Cardiac septum (tissue), 1 donor: ENCODE measurements around the gene ITGA2B. TPM values are rescaled to one million over a fixed set of nuclear protein-coding genes. Genes with fewer than 3 reads are reported as not detected.
"Not testable (repeated sequence)": the region's sequence is repeated elsewhere in the genome, so short reads cannot be mapped to it uniquely, and the experiment has no call there.

ENCODE experiments used
- DNase-seq: peaks from one replicate; pipeline ENCODE4 v3.0.0-alpha.2; 2020; ENCODE audit warnings: low spot score
- intact Hi-C: fragments of 100-400 bp; cut with DNase I; formaldehyde crosslinking; loops from one replicate; pipeline ENCODE4 v1.14.0; 2022
- total RNA-seq: library from RNA; stranded (reverse); fragmentation: NEBNext Ultra II Directional; extraction: Animal tissue kit (Norgen Biotek cat#: 25700); gene quantifications from one replicate; pipeline ENCODE4 v1.2.1, GENCODE V29; 2021
- donor health status: DM: no; HTN: no; CAD: no.

The ITGA2B gene
- total RNA-seq, 1 donor from 2014 or later: 1.7 TPM

DNA sequence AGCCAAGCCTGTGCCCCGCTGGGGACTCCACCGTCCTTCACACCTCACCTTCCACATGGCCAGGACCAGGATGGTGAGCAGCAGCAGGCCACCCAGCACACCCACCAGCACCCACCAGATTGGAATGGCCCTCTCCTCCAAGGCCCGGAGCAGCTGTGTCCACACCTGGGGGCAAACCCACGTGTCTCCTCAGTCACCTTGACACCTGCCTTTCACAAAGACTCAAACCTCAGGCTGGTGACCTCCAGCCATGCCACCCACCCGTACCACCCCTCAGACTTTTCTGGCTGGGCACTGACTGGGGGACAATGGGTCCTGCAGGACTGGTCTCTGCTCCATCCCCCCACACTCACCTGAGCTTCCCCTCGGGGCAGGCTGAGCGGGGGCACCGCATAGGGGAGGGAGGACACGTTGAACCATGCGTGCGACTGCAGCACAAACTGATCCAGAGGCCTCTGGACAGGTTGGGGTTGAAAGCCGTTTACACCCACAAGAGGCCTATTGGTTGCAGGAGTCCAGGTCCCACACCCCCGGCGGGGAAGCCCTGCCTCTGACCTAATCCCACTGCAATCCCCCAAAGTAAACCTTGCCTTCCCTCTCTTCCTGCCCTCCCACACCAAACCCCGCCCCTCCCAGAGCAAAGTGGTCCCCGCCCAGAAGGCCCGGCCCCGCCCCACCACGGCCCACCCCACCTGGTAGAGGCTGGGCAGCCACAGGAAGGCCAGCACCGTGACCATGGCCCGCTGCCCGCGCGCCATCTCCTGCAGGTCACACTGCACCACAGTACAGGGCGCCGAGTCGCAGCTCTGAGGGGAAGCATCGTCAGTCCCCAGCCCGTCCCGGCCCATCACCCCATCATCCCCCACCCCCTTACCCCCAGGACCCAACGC is 14.9 kb downstream of the ITGA2B start:
- DNase-seq: peak; percentile 62
- intact Hi-C loops: no loop called here

DNA sequence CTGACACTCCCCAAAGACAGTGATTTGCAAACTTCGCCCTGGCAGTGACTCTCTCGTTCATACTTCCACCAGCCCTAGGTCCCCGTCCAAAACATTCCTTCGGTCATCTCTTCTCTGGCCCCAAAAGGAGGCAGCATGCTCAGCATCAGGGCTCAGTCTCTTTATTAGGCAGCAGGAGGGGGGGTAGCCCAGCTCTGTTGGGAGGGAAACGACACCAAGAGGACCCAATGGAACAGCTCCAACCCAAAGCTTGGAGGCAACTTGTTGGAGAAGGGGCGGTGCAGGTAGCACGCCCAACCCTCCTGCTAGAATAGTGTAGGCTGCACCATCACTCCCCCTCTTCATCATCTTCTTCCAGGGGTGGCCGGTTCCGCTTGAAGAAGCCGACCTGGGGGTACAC is 17.4 kb downstream of the ITGA2B start:
- DNase-seq: no peak

DNA sequence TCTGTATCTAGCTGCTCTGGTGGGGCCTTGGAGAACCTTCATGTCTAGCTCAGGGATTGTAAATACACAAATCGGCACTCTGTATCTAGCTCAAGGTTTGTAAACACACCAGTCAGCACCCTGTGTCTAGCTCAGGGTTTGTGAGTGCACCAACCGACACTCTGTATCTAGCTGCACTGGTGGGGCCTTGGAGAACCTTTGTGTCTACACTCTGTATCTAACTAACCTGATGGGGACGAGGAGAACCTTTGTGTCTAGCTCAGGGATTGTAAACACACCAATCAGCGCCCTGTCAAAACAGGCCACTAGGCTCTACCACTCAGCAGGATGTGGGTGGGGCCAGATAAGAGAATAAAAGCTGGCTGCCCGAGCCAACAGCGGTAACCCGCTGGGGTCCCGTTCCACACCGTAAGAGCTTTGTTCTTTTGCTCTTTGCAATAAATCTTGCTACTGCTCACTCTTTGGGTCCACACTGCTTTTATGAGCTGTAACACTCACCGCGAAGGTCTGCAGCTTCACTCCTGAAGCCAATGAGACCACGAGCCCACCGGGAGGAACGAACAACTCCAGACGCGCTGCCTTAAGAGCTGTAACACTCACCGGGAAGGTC is 19.9 kb downstream of the ITGA2B start:
- intact Hi-C loops, DNase-seq: not testable (repeated sequence)

More for the DNA sequence above, 17.4 kb downstream of the ITGA2B start:
- intact Hi-C loops: no loop called here

DNA sequence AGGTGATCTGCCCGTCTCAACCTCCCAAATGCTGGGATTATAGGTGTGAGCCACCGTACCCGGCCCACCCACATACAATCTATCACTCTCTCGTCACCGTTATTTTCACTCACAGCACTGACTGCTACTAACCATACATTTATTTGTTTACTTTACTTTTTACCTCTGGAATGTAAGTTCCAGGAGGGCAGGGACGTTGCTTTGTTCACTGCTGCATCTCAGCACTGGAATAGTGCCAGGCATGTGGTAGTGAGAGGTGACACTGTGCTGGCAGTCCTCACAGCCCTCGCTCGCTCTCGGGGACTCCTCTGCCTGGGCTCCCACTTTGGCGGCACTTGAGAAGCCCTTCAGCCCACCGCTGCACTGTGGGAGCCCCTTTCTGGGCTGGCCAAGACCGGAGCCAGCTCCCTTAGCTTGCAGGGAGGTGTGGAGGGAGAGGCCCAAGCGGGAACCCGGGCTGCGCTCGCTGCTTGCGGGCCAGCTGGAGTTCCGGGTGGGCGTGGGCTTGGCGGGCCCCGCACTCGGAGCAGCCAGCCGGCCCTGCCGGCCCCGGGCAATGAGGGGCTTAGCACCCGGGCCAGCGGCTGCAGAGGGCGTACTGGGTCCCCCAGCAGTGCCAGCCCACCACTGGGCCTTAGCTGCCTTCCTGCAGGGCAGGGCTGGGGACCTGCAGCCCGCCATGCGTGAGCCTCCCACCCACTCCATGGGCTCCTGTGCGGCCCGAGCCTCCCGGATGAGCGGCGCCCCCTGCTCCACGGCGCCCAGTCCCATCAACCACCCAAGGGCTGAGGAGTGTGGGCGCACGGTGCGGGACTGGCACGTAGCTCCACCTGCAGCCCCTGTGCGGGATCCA is 20.8 kb downstream of the ITGA2B start:
- intact Hi-C loops, DNase-seq: not testable (repeated sequence)

DNA sequence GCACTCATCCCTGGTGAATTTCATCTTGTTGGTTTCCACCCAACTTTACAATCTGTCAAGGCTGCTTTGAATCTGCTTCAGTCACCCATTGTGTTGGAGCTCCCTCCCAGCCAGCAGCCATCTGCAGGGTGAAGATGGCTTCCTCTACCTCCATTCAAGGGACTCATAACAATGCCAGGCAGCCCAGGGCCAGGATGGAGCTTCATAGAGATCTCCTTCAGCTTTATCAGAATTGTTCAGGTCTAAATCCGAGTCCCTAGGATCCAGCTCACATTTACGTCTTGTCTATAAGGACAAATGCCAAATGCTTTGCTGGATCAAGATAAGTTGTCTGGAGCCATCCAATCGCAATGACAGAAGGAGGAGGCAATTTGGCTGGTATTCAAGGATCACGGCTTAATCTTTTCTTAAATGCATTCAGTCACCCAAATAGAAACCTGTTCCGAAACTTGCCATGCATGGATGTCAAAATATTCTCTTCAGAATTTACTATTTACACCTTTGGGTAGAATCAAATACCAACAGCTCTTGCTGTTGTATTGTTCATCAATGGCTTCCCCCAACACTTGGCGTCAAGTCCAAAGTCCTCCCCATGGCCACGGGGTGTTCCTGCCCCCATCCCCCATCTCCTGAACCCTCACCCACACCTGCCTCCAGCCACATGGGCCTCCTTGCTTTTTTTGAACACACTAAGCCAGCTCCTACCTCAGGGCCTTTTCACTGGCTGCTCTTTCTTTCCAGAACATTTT is 22.0 kb downstream of the ITGA2B start:
- intact Hi-C loops: no loop called here
- DNase-seq: no peak

DNA sequence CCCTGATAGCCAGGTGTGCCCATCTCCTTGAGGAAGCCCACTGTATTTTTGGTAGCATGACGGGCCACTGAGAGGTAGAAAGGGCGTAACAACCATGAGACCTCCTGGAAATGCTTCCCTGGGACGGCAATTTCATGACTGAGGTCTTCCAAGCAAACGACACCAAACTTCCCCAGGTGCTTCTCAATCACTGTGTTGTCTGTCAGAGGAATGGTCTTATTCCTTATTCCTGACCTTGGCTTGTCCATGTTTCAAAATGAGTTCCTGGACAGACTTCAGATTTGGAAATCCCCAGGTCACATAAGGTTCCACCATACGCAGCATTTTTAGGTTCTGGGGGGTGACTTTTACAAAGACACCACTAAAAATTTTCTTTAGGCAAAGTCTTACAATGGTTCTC is 24.4 kb downstream of the ITGA2B start:
- intact Hi-C loops, DNase-seq: not testable (repeated sequence)

DNA sequence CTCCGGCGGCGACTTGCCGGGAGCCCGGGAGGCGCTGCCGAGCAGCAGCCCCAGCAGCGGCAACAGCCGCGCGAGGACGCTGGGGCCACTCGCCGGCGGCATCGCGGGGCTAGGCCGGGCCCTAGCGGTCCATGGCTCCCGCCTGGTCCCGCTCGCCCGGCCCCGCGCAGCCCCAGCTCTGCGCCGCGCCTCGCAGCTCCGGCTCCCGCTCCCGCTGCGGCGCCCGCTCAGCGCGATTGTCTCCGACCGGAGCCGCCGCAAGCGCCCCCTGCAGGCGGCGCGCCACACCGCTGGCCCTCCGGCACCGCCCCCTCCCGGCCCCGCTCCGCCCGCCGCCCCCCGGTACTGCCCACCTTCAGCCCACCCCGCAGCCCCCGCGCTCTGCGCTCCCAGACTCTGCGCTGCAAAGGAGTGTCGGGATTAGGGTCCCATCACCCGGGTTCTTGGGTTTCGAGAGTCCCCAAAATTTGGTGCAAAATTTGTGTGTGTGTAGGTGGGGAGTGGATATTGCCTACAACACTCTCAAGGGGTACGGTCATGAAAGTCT is 25.8 kb downstream of the ITGA2B start, which contains the start of gene FAM171A2:
TSS of gene FAM171A2 (minus strand) at position 241 of the 547 bp plus-strand sequence. CDS start at position 102, 139 bp downstream.
- intact Hi-C loops: no loop called here
- DNase-seq: peak; percentile 84

DNA sequence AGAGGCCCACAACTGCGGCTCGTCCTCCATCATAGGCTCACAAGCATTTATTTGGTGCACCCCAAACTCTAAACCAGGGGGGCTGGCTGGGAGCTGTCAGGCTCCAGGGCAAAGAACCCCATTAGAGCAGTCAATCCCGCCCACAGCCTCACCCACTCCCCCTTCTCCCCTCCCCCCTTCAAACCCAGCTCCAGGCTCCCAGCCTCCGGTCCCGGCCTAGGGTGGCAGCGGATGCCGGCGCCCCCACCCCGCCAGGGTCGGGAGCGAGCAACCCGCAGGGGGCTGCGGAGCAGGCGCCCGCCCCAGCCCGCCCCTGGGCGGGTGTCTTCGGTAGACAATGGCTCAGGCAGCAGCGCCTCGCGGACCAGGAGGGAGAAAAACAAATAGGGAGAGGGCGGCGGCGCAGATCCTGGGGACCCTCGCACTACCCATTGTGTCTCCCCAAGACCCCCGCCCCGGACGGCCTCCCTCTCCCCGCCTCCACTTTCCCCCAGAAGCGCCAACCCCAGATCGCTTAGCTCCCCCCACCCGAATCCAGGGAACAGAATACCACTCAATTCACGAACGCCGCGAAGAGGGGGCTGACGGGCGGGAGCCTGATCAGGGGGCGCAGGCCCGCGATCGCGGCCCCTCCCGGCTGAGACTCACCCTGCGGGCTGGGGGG is 26.4 kb downstream of the ITGA2B start:
- intact Hi-C loops: no loop called here
- DNase-seq: no peak

DNA sequence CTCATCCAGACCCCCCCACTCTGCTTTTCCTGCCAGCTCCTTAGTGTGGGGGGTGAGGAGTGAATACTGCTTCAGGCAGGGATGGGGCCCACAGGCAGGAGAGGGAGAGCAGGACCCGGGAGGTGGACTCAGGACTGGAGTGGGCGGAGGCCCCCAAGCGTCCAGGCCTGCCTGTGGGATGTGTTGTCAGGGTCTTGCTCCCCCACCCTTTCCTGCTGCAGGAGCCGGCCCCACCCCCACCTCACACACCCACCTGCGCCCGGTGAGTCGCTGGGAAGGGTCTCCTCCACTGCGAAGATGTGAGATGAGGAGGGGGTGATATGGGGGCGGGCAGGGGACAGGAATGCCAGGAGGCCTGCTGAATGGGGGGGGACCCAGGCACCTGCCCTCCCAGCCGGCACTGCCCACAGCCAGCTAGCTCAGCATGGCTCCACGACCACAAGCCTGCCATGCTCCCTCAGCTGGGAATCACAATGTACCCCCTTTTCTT is 26.9 kb downstream of the ITGA2B start:
- intact Hi-C loops: no loop called here
- DNase-seq: no peak

DNA sequence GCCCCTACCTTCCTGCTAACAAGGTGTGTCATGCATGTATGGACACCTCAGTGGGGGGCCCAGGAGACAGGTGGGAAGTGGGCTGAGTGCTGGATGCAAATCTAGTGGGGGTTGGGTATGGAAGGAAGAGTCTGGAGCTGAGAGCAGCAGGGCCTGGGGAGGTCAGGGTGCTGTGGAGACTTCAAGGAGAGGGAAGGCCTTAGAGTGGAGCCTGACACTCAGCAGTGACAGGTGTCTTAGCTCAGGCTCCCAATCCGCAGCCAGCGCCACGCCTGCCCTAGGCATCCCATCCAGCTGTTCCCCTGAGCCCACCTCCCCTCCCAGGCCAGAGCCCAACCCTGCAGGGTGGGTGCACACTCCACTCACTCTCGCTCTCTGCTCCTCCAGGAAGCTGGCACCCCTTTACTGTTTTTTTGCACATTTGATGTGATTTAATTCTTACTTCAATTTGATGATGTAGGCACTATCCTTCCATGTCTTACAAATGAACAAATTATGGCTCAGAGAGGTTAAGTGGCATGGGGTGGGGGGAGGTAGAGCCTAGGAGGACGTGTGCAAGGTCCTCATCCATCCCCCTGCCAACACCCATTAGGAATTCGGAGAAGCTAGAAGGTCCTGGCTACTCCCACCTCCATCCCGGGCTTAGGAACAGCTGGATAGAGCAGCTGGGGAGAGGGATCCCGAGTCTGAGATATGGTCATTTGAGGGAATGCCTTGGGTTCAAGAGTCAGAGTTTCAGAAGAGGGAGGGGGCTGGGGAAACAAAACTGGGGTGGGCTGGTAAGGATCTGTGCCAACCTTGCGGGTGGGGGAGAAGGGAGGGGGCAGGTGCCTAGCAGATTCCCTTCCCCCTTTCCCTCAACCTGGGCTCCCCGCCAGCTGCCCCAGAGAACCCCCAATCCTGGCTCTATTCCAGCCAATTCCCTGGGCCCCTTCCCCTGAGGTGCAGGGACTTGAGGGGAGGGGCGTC is 27.9 kb downstream of the ITGA2B start:
- intact Hi-C loops: no loop called here
- DNase-seq: no peak

DNA sequence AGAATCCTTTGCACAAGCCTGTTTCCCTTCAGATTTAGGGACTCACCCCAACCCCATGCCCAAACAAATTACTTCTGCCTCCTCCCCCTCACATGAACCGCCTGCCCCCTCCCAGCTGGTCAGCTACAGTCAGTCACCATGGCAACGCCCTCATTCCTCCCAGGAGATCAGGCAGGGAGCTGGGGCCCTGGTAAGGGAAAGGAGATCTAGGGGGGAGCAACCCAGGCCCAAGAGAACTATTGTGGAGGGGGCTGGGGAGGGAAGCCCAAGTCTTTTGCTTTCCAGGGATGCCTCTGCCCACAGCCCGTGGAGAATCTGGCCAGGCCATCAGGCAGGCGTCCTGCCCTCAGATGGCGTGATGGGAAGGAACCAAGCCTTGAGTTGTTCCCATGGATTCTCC is 28.6 kb downstream of the ITGA2B start:
- intact Hi-C loops: no loop called here
- DNase-seq: no peak

DNA sequence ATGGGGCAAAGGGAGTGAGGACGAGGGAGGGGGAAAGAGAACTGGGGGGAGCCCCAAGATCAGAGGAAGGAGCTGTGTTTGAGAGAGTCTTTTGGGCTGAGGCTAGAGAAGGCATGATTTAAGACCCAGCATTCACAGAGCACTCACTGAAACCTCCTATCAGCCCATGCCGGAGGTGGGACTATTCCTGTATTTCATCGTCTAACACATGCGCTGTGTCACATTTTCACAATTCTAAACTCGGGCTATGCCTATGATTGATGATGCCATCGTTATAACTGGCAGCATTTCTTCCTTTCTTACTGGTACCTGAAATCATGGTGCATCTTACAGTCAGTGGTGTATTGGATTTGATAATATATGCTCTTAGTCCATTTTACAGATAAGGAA is 29.3 kb downstream of the ITGA2B start:
- intact Hi-C loops: no loop called here
- no peak for DNase-seq

DNA sequence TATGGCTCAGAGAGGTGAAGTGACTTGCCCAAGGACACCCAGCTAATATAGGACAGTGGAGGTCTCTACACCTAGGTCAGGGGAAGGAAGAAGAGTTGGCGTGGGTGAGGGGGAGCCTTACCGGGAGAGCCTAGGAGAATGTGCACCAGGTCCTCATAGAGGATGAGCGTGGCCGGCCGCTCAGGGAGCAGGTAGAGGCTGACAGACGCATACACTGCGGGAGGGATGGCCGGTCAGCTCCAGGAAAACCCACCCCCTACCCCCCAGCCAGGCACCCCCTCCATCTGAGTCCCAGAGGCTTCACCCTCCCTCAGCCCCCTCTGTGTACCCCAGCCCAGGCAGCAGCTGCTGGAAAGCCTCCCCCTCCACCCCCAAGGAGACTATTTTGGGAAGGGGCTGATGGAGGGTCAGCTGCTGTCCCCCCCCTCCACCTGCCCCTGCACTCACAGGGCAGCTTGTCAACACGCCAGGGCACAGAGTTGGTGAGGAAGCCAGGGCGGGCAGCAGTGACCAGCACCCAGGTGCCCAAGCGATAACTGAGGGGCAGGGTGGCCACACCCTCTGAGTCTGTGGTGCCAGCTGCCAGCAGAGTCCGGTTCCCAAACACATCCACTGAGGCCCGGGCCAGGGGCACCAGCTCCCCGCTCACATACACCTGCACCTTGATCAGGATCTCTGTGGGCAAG is 29.8 kb downstream of the ITGA2B start:
- intact Hi-C loops: no loop called here
- no peak for DNase-seq

DNA sequence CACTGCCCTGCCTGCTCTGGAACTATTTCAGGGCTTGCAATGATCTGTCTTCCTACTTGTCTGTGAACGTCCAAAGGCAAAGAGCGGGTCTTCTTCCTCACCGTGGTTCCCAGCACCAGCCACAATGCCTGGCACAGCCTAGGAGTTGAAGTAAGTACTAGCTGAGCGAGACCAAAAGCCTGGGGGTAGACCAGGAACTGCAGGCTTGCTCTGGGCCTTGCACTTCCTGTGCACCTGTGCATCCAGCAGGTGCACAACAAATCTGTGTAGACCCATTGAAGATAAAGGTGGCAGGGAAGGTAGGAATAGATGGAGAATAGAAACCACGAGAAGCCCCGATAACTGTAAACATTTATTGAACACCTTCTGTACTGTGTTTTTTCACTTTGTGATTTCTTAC is 30.4 kb downstream of the ITGA2B start:
- intact Hi-C loops: no loop called here
- DNase-seq: no peak

DNA sequence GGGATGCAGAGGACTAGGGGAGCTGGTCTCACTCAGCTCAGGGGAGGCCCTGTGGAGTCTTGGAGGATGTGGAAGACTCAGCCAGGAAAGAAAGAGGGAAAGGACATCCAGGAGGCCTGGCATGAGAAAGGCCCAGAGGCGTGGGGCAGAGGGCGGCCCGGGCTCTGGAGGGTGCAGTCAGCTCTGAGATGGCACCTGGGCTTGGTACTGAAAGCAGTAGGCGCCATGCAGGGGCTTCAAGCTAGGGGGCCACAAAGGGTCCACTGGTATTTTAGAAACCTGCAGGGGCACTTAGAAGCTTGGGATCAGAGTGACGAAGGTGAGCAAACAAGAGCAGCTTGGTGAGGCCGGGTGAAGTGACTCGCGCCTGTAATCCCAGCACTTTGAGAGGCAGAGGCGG is 31.4 kb downstream of the ITGA2B start:
- DNase-seq: no peak
- intact Hi-C loops: no loop called here

DNA sequence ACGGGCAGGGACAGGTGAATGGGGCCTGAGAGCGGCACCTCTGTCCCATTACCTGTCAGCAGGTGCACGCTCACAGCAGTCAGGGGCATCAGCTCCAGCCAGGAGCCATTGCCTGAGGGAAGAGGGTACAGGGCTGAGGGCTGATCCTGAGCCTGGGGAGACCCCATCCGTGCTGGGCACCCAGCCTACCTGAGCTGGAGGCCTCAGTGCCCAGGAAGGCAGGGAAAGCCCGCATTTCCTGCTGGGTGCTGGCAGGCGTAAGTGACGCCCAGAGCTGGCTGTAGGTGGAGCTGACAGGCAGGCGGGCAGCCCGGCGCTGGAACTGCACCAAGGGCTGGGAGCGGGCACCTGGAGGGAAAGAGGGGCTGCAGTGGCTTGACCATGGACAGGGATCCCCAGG is 33.2 kb downstream of the ITGA2B start:
- DNase-seq: no peak
- intact Hi-C loops: no loop called here

DNA sequence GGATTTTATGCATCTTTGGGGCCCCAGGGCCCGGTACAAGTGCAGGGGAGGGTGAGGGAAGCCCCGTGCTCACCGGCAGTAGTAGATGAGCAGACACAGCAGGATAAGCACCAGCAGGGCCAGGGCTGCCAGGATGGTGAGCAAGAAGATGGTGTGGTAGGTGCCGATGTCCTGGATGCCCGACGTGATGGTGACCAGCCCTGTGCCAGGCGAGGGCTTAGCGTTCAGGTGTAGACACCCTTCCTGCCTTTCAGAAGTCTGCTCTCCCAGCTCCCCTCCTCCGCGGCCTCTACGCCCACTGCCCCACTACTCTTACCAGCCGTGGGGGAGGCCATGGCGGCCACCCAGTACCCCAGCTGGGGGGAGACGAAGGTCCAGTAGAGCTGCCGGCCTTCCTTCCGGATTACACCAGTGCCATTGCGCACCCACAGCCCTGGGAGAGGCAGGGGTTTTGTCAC is 33.8 kb downstream of the ITGA2B start:
- no peak for DNase-seq
- intact Hi-C loops: no loop called here
